PFSK-1 (cell line): ENCODE measurements around the gene GSTO1.

Experiments
- POLR2AphosphoS5 ChIP-seq: IDR thresholded peaks from 2 replicates; pipeline ENCODE4 v1.6.1; 2012; ENCODE audit warnings: low read depth, mild to moderate bottlenecking, control low read depth, low read length, moderate library complexity
- TAF1 ChIP-seq: IDR thresholded peaks from 2 replicates; pipeline ENCODE4 v1.6.1; 2012; ENCODE audit warnings: low read length, control low read depth, borderline replicate concordance; ENCODE audit not compliant: insufficient read depth

DNA sequence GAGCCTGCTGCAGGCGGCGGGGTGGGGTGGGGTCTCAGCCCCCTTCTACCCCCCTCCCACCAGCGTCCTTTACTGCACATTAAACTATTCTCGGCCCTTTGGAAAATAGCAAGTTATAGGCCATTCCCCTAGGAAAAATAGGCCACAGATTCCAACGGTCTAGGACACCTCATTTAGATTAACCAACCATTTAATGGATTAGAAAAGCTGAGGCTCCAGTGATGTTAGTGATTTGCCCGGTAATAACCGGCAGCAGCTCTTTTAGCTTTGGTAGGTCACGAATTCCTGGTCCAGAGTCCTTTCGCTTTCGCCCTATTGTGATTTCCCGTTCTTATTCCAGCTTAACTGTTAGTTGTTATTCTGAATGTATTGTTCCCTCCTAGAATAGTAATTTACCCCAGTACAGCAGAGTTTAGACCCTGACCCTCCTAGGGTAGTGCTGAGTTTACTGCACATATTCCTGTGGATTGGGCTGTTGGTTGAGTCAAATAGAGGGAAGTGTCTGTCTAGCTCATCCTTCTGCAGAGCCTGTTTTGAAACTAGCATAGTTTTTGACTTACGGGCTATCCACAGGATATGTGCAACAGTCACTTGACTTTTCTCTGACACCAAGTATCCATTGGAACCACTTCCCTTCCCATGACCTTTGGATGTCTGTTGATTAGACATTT, 754 bp downstream of the GSTO1 start:
- TF ChIP-seq TAF1 (no peak), POLR2AphosphoS5 (no peak)
